Measurements from ENCODE around the gene PLXNA1.

DNA sequence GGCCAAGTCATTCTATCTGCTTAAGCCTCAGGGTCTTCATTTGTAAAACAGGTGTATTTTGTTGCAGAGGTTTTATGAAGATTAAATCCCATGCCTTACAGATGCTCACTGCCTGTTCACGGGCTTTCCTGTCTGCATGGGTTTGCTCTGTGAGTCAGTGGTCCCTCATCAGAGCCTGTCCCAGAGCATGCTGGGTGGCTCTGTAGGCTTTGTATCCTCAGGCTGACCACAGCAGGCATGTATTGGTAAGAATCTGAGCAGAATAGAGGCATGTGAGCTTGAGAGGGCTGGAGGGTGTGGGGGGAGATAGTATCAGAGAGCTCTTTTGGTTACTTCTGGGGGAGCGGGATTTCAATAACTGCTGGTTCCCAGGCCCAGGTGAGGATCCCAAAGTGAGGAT, 45.4 kb upstream of the PLXNA1 start:
- TF ChIP-seq POLR2A (IDR thresholded peaks at IDR 0.05; ENCODE audit: extremely low read depth, insufficient read length): no peak
- TF ChIP-seq, protein P1, sequence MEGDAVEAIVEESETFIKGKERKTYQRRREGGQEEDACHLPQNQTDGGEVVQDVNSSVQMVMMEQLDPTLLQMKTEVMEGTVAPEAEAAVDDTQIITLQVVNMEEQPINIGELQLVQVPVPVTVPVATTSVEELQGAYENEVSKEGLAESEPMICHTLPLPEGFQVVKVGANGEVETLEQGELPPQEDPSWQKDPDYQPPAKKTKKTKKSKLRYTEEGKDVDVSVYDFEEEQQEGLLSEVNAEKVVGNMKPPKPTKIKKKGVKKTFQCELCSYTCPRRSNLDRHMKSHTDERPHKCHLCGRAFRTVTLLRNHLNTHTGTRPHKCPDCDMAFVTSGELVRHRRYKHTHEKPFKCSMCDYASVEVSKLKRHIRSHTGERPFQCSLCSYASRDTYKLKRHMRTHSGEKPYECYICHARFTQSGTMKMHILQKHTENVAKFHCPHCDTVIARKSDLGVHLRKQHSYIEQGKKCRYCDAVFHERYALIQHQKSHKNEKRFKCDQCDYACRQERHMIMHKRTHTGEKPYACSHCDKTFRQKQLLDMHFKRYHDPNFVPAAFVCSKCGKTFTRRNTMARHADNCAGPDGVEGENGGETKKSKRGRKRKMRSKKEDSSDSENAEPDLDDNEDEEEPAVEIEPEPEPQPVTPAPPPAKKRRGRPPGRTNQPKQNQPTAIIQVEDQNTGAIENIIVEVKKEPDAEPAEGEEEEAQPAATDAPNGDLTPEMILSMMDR (IDR thresholded peaks at IDR 0.05; ENCODE audit: low read depth, low read length): no peak
- no peak for TF ChIP-seq MAX (IDR thresholded peaks at IDR 0.05; ENCODE audit: low read depth, low read length)
- no peak for TF ChIP-seq MYC (IDR thresholded peaks at IDR 0.05; ENCODE audit: low read depth, low read length)
